Measurements from ENCODE around the gene SLC7A5. TPM values are rescaled to one million over a fixed set of nuclear protein-coding genes. Genes with fewer than 3 reads are reported as not detected.
A peak's percentile ranks its signal among the peaks of the same experiment; 100 is the strongest.

Gene SLC7A5
- total RNA-seq, 6 donors from 2014 or later = 4.7 to 20.4 (median 8.5) TPM

DNA sequence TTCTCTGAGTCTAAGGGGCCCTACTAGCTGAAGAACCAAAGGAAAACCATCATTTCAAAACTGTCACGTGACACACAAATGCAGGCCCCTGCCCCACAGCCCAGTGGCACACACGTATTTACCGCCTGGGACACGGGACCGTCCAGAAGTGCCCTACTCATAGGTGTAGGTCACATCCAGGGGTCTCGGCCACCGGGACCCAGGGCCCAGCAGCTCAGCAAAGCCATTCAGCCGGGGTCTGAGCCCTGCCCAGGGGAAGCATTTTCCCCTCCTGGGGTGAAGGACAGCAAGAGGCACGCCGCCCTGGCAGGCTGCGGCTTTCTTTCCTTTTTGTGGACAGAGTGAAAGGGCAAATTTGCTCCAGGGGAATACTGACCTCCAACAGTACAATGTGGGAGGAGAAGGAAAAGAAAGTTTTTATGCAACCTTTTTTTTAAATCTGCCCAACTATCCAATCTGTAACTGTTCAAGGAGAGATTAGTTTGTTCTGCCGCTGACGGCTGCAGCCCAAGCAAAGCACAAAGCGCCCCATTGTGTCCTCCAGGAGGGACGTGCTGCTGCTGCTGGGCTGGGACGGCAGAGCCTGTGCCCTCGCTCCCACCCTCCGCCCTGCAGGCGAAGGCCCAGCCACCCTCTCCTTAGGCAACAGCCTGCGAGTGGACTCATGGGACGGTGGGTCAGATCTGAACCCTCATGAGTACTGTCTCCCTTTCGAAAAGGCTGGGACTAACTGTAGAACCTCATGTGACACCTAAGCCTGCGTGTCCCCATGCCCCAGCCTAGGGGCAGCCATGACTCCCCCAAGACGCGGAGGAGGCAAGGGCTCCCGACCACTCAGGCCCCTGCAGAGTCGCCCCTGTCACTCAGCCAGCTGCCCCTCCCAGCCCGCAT is 21.3 kb downstream of the SLC7A5 start:
- TF ChIP-seq POLR2A (IDR thresholded peaks at IDR 0.05) (no peak), POLR2AphosphoS5 (IDR thresholded peaks at IDR 0.05) (no peak), EP300 (IDR thresholded peaks at IDR 0.05) (no peak)
- TF ChIP-seq, protein P1, sequence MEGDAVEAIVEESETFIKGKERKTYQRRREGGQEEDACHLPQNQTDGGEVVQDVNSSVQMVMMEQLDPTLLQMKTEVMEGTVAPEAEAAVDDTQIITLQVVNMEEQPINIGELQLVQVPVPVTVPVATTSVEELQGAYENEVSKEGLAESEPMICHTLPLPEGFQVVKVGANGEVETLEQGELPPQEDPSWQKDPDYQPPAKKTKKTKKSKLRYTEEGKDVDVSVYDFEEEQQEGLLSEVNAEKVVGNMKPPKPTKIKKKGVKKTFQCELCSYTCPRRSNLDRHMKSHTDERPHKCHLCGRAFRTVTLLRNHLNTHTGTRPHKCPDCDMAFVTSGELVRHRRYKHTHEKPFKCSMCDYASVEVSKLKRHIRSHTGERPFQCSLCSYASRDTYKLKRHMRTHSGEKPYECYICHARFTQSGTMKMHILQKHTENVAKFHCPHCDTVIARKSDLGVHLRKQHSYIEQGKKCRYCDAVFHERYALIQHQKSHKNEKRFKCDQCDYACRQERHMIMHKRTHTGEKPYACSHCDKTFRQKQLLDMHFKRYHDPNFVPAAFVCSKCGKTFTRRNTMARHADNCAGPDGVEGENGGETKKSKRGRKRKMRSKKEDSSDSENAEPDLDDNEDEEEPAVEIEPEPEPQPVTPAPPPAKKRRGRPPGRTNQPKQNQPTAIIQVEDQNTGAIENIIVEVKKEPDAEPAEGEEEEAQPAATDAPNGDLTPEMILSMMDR (IDR thresholded peaks at IDR 0.05) = no peak
- Histone ChIP-seq H3K27me3 (no peaks in the 10 kb centered on the region), H3K27ac (no peak overlapping the region), H3K4me1 (peaks cover 12 to 20% (median 18%) of the 10 kb centered on the region in 4 donors), H3K9me3 (no peaks in the 10 kb centered on the region), H3K36me3 (peaks cover 0 to 9% (median 0%) of the 10 kb centered on the region in 4 donors), H3K4me3 (no peak overlapping the region)
- DNase-seq (peak in 1 of 2 donors; percentile 60), ATAC-seq (ENCODE audit: low FRiP score in 2 of 2) (no peak)
- WGBS, 2 donors = 84 to 85% methylated on average over 17 to 28 of the region's 28 CpGs

DNA sequence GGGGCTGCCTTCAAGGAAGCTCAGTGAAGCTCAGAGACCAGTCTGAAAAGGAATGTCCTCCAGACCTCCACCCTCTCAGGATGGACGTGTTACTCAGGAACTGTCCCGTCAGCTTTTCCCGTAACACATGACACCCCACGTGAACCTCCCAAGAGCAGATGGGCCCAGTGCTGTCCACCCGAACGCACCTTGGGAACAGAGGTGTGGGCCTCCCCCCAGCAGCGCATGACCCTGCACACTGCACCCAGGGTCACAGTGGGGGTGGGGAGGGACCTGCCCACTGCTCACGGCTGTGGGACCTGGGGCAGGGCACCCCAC is 21.9 kb downstream of the SLC7A5 start:
- Histone ChIP-seq H3K36me3 (peaks cover 0 to 9% (median 0%) of the 10 kb centered on the region in 4 donors), H3K27ac (no peak overlapping the region), H3K4me3 (no peak overlapping the region), H3K4me1 (peaks cover 6 to 14% (median 13%) of the 10 kb centered on the region in 4 donors), H3K27me3 (no peaks in the 10 kb centered on the region), H3K9me3 (no peaks in the 10 kb centered on the region)
- DNase-seq = no peak
- 87 to 88% methylated on average over 3 to 8 of the region's 8 CpGs for WGBS, 2 donors
- TF ChIP-seq EP300 (IDR thresholded peaks at IDR 0.05) = no peak
- no peak for TF ChIP-seq POLR2AphosphoS5 (IDR thresholded peaks at IDR 0.05)
- ATAC-seq (ENCODE audit: low FRiP score in 2 of 2) = no peak

DNA sequence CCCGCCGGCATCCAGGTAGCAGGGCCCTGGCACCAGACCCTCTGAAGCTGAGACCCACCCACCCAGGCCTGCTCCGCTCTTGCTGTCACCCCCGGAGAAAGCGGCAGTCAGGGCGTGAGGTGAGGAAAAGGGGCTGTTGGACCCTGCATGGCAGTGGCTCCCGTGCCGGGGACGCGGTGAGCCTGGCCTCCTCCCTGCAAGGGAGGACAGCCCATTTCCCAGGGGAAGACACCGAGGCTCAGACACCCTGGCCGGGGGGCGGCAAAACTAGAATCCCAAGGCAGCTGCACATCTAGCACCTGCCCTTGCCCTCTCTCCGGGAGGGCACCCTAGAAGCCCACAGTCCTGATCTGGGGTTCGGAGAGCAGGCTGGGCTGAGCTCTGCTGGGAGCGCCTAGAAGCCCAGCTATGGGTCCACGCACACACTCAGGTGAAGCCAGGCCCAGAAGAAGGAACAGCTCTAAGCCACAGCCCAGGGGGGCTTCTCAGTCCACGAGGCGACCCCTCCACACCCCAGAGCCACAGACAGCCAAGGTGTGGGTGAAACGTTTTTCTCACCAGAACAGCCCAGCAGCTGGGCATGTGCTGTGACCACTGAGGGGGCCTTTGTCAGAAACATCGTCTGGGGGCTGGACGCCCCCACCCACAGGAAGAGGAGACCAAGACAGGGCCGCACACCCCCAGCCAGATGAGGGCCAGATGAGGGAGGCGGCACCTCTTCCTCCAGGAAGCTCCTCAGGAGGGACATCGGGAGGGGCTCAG is 22.4 kb downstream of the SLC7A5 start:
- H3K4me1 ChIP-seq = peaks cover 2 to 12% (median 10%) of the 10 kb centered on the region in 4 donors
- H3K9me3 ChIP-seq = no peaks in the 10 kb centered on the region
- no peaks in the 10 kb centered on the region for H3K27me3 ChIP-seq
- no peak overlapping the region for H3K27ac ChIP-seq
- no peak overlapping the region for H3K4me3 ChIP-seq
- WGBS, 2 donors = 84 to 100% methylated on average over 1 to 24 of the region's 25 CpGs
- TF ChIP-seq EP300 (IDR thresholded peaks at IDR 0.05) (no peak), POLR2AphosphoS5 (IDR thresholded peaks at IDR 0.05) (no peak), POLR2A (IDR thresholded peaks at IDR 0.05) (no peak)
- TF ChIP-seq, protein P1 (IDR thresholded peaks at IDR 0.05) = no peak
- peaks cover 0 to 9% (median 0%) of the 10 kb centered on the region in 4 donors for H3K36me3 ChIP-seq
- DNase-seq (peak in 1 of 2 donors; percentile 75), ATAC-seq (ENCODE audit: low FRiP score in 2 of 2) (no peak)

DNA sequence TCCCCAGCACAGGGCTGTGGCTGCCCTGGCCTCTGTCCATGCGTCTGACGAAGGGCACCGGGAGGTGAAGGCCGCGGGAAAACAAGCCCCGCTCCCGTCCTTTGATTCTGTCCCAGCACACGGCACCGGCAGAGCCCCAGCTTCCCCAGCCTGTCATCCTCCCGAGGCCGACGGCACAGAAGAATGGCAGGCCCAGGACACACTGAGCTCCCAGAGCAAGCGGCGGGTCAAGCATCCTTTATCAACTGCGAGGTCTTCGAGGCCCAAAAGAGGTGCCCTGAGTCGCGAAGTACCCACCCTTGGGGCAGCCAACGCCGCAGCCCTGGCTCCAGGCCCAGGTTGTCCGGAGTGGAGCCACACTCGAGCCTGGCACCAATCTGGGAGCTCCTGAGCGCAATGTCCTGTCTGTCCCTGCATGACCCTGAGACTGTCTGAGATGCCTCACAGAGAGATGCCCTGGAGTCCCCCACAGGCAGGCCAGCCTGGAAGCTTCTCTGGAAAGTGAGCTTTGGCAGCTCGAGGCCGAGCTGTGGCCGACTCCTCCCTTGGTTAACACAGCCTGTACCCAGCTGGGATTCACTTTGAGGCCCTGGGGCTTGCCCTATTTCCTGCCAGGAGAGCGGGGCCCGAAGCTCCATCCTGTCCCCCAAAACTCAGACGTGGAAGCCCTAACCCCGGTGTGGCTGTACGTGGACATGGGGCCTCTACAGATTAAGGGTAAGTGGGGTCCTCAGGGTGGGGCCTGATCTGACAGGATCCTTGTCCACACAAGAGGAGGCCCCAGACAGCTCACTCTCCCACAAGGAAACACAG is 23.3 kb downstream of the SLC7A5 start:
- Histone ChIP-seq H3K9me3 (no peaks in the 10 kb centered on the region), H3K27me3 (no peaks in the 10 kb centered on the region), H3K4me1 (peaks cover 2 to 12% (median 10%) of the 10 kb centered on the region in 4 donors), H3K36me3 (peaks cover 0 to 6% (median 0%) of the 10 kb centered on the region in 4 donors), H3K27ac (no peak overlapping the region), H3K4me3 (no peak overlapping the region)
- ATAC-seq (ENCODE audit: low FRiP score in 2 of 2) (no peak), DNase-seq (peak in 1 of 2 donors; percentile 74)
- 64 to 72% methylated on average over 11 to 31 of the region's 31 CpGs for WGBS, 2 donors
- TF ChIP-seq POLR2A (IDR thresholded peaks at IDR 0.05) = no peak
- TF ChIP-seq EP300 (IDR thresholded peaks at IDR 0.05) = no peak
- TF ChIP-seq POLR2AphosphoS5 (IDR thresholded peaks at IDR 0.05) = no peak
- TF ChIP-seq, protein P1 (IDR thresholded peaks at IDR 0.05) = no peak
